Measurements from ENCODE around the gene DDB1. TPM values are rescaled to one million over a fixed set of nuclear protein-coding genes. Genes with fewer than 3 reads are reported as not detected.

DDB1 gene
- total RNA-seq, 4 donors from 2014 or later = 175 to 215 (median 189) TPM

Other genes starting within 250 kb of the DDB1 start
- gene CD5, start 230.6 kb downstream of the DDB1 start, total RNA-seq = under 1 TPM in 2 of 4 donors, not detected in 2; 0.46 to 0.53 TPM
- 10 to 100 TPM; 17.7 to 27.1 (median 23.5) TPM for gene VPS37C, start 171.7 kb downstream of the DDB1 start, total RNA-seq
- not detected for gene PGA3, start 129.6 kb downstream of the DDB1 start, total RNA-seq
- 1 to 10 TPM in 2 of 4 donors, not detected in 2; 1.6 to 1.9 TPM for gene PGA4, start 110.8 kb downstream of the DDB1 start, total RNA-seq
- gene PGA5, start 91.9 kb downstream of the DDB1 start, total RNA-seq = not detected
- 1 to 10 TPM in 1 of 4 donors, under 1 TPM in 3; 0.31 to 1.5 (median 0.67) TPM for gene VWCE, start 37.8 kb downstream of the DDB1 start, total RNA-seq
- gene TKFC, start 123 bp upstream of the DDB1 start, total RNA-seq = 10 to 100 TPM in 3 of 4 donors, 1 to 10 TPM in 1; 6.7 to 14.8 (median 11.8) TPM
- gene CYB561A3, start 28.8 kb upstream of the DDB1 start, total RNA-seq = 10 to 100 TPM; 23.7 to 56.6 (median 26.4) TPM
- gene TMEM138, start 29.3 kb upstream of the DDB1 start, total RNA-seq = 10 to 100 TPM in 3 of 4 donors, 1 to 10 TPM in 1; 9.4 to 18.4 (median 13.9) TPM
- 1 to 10 TPM; 2.6 to 8.5 (median 5.2) TPM for gene TMEM216, start 59.5 kb upstream of the DDB1 start, total RNA-seq
- gene CPSF7, start 96.9 kb upstream of the DDB1 start, total RNA-seq = 100 to 1,000 TPM in 1 of 4 donors, 10 to 100 TPM in 3; 38.9 to 180 (median 42.5) TPM
- 10 to 100 TPM; 32.1 to 84.4 (median 53.8) TPM for gene SDHAF2, start 97.0 kb upstream of the DDB1 start, total RNA-seq
- gene LRRC10B, start 175.6 kb upstream of the DDB1 start, total RNA-seq = 1 to 10 TPM in 1 of 4 donors, under 1 TPM in 1, not detected in 2; 0.13 to 1.0 TPM
- gene SYT7, start 248.0 kb upstream of the DDB1 start, total RNA-seq = 1 to 10 TPM in 2 of 4 donors, under 1 TPM in 2; 0.68 to 4.9 (median 1.4) TPM

All from gastrocnemius medialis (tissue), 4 donors.